ENCODE results near the gene MIA3. TPM values are rescaled to one million over a fixed set of nuclear protein-coding genes. Genes with fewer than 3 reads are reported as not detected.
"Not testable (repeated sequence)": the region's sequence is repeated elsewhere in the genome, so short reads cannot be mapped to it uniquely, and the experiment has no call there.

MIA3 gene
- total RNA-seq, 1 donor from 2014 or later, result 96.4 TPM

GRCh38 chr1:222665964-222666363 is 48.1 kb downstream of the MIA3 start:
- Mint-ChIP-seq H3K27me3 (ENCODE audit: low read depth) (no peaks in the 10 kb centered on the region), H3K9me3 (ENCODE audit: low read depth) (no peaks in the 10 kb centered on the region), H3K4me3 (ENCODE audit: unreplicated experiment) (no peak overlapping the region), H3K36me3 (ENCODE audit: low read depth) (peaks cover 29% of the 10 kb centered on the region), H3K27ac (ENCODE audit: unreplicated experiment) (no peak overlapping the region), H3K4me1 (ENCODE audit: low read depth) (no peaks in the 10 kb centered on the region)
- DNase-seq (ENCODE audit: low spot score), result no peak
- no peak for TF ChIP-seq CTCF (IDR thresholded peaks at IDR 0.05)

GRCh38 chr1:222668184-222668583 is 50.3 kb downstream of the MIA3 start:
- DNase-seq (ENCODE audit: low spot score); H3K4me1 Mint-ChIP-seq (ENCODE audit: low read depth); H3K9me3 Mint-ChIP-seq (ENCODE audit: low read depth); H3K27me3 Mint-ChIP-seq (ENCODE audit: low read depth); H3K27ac Mint-ChIP-seq (ENCODE audit: unreplicated experiment); H3K4me3 Mint-ChIP-seq (ENCODE audit: unreplicated experiment): not testable (repeated sequence)
- H3K36me3 Mint-ChIP-seq (ENCODE audit: low read depth), result peaks cover 25% of the 10 kb centered on the region

GRCh38 chr1:222669107-222669506 is 51.2 kb downstream of the MIA3 start:
- not testable (repeated sequence) for H3K9me3 Mint-ChIP-seq (ENCODE audit: low read depth); H3K27me3 Mint-ChIP-seq (ENCODE audit: low read depth); H3K4me1 Mint-ChIP-seq (ENCODE audit: low read depth); H3K4me3 Mint-ChIP-seq (ENCODE audit: unreplicated experiment); DNase-seq (ENCODE audit: low spot score); H3K27ac Mint-ChIP-seq (ENCODE audit: unreplicated experiment)
- H3K36me3 Mint-ChIP-seq (ENCODE audit: low read depth), result peaks cover 27% of the 10 kb centered on the region

GRCh38 chr1:222670110-222670509 is 52.2 kb downstream of the MIA3 start:
- Mint-ChIP-seq H3K27me3 (ENCODE audit: low read depth) (no peaks in the 10 kb centered on the region), H3K27ac (ENCODE audit: unreplicated experiment) (no peak overlapping the region), H3K4me1 (ENCODE audit: low read depth) (no peaks in the 10 kb centered on the region), H3K4me3 (ENCODE audit: unreplicated experiment) (no peak overlapping the region), H3K36me3 (ENCODE audit: low read depth) (peaks cover 29% of the 10 kb centered on the region), H3K9me3 (ENCODE audit: low read depth) (no peaks in the 10 kb centered on the region)
- no peak for TF ChIP-seq CTCF (IDR thresholded peaks at IDR 0.05)
- DNase-seq (ENCODE audit: low spot score), result no peak

GRCh38 chr1:222680080-222680479 is 62.2 kb downstream of the MIA3 start:
- H3K27me3 Mint-ChIP-seq (ENCODE audit: low read depth), result no peaks in the 10 kb centered on the region
- DNase-seq (ENCODE audit: low spot score), result no peak
- TF ChIP-seq CTCF (IDR thresholded peaks at IDR 0.05), result no peak
- H3K4me3 Mint-ChIP-seq (ENCODE audit: unreplicated experiment), result no peak overlapping the region
- peaks cover 10% of the 10 kb centered on the region for H3K36me3 Mint-ChIP-seq (ENCODE audit: low read depth)
- no peaks in the 10 kb centered on the region for H3K4me1 Mint-ChIP-seq (ENCODE audit: low read depth)
- H3K9me3 Mint-ChIP-seq (ENCODE audit: low read depth), result no peaks in the 10 kb centered on the region
- H3K27ac Mint-ChIP-seq (ENCODE audit: unreplicated experiment), result no peak overlapping the region

- peaks cover 10% of the 10 kb centered on the region for H3K4me1 Mint-ChIP-seq (ENCODE audit: low read depth)
- TF ChIP-seq CTCF (IDR thresholded peaks at IDR 0.05), result no peak
- DNase-seq (ENCODE audit: low spot score), result no peak
- no peaks in the 10 kb centered on the region for H3K27me3 Mint-ChIP-seq (ENCODE audit: low read depth)
- H3K27ac Mint-ChIP-seq (ENCODE audit: unreplicated experiment), result no peak overlapping the region
- no peaks in the 10 kb centered on the region for H3K9me3 Mint-ChIP-seq (ENCODE audit: low read depth)
- H3K36me3 Mint-ChIP-seq (ENCODE audit: low read depth), result peaks cover 9% of the 10 kb centered on the region
- H3K4me3 Mint-ChIP-seq (ENCODE audit: unreplicated experiment), result no peak overlapping the region
Observed at GRCh38 chr1:222691016-222691415, 73.1 kb downstream of the MIA3 start.
